ENCODE measurements around the gene SUFU. TPM values are rescaled to one million over a fixed set of nuclear protein-coding genes. Genes with fewer than 3 reads are reported as not detected.

SUFU gene
- total RNA-seq, 2 experiments from 2014 or later, result 9.8 to 12.9 TPM

- Mint-ChIP-seq H3K4me1 (no peaks in the 10 kb centered on the region), H3K36me3 (peaks cover 11% of the 10 kb centered on the region), H3K27me3 (no peaks in the 10 kb centered on the region), H3K9me3 (ENCODE audit: low read depth) (no peaks in the 10 kb centered on the region), H3K4me3 (no peak overlapping the region), H3K27ac (no peak overlapping the region)
- CTCF ChIA-PET, result interaction anchor here (1.6 kb wide), 1 partner anchor 30 kb away, joined by 4 read pairs; no protein-coding TSS in a partner anchor
- ATAC-seq (no peak), DNase-seq (no peak)
Measured at GRCh38 chr10:102553771-102554170, 50.0 kb downstream of the SUFU start.

DNA sequence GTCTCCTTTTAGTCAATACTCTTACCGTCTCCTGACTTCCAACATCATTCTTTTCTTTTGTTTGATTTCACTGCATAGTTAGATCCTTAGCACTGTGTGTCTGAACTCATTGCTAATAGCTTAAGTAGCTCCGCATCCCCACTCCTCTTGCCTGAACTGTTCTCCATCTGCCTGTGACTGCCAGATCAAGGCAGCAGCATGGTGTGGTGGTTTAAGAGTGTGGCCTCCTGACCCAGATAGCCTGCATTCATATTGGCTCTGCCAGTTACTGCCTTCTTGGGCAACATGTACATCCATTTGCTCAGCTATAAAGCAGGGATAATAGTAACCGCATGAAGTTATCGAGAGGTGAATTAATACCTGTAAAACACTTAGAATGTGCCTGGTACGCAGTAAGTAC is 50.8 kb downstream of the SUFU start:
- ATAC-seq (no peak), DNase-seq (no peak)
- Mint-ChIP-seq H3K9me3 (ENCODE audit: low read depth) (no peaks in the 10 kb centered on the region), H3K27ac (no peak overlapping the region), H3K4me1 (no peaks in the 10 kb centered on the region), H3K27me3 (no peaks in the 10 kb centered on the region), H3K4me3 (no peak overlapping the region), H3K36me3 (peaks cover 11% of the 10 kb centered on the region)
- CTCF ChIA-PET, result interaction anchor here (1.6 kb wide), 1 partner anchor 29 kb away, joined by 4 read pairs; no protein-coding TSS in a partner anchor

DNA sequence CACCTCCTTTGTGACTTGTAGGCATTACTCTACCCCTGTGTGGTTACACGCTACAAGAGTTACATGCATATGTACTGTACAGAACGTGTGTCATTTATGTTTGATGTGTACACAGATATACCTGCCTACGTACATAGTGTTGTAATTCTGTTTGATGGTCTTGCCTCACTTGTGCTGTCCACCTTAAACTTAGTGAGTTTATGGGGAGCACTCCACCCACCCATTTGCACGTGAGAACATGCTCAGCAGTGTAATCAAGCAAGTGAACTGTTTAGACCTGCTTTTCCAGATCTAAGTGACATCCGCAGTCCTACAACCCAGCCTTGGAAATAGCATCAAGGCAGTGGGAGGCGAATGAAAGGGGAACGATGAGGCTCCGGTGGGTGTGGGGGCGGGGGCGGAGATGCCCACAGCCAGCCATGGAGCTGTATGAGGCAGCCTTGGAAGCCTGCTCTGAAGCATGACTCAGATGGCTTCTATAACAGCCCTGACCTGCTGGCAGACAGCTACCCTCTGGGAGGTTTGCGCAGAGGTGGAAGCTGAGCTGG is 52.1 kb downstream of the SUFU start:
- ATAC-seq (no peak), DNase-seq (no peak)
- H3K9me3 Mint-ChIP-seq (ENCODE audit: low read depth), result no peaks in the 10 kb centered on the region
- CTCF ChIA-PET, result interaction anchor here (0.9 kb wide), 1 partner anchor 28 kb away, joined by 3 read pairs; no protein-coding TSS in a partner anchor
- H3K27me3 Mint-ChIP-seq, result no peaks in the 10 kb centered on the region
- H3K36me3 Mint-ChIP-seq, result peaks cover 13% of the 10 kb centered on the region
- H3K4me1 Mint-ChIP-seq, result no peaks in the 10 kb centered on the region
- H3K4me3 Mint-ChIP-seq, result no peak overlapping the region
- no peak overlapping the region for H3K27ac Mint-ChIP-seq

DNA sequence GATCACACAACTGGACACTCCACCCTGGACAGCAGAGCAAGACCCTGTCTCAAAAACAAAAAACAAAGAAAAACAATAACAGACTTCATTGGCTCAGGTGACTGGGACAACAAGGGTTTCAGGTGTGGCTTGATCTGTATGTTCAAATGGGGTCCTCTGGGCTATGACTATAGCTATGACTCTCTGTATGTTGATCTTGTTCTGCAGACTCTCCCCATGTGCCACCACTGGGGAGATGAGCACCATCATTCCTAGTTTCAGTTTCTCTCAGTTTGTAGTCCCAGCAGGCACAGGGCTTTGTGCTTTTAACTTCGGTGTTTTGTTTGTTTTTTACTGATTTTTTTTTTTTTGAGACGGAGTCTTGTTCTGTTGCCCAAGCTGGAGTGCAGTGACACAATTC is 53.8 kb downstream of the SUFU start:
- no peak overlapping the region for H3K4me3 Mint-ChIP-seq
- H3K9me3 Mint-ChIP-seq (ENCODE audit: low read depth), result no peaks in the 10 kb centered on the region
- H3K4me1 Mint-ChIP-seq, result no peaks in the 10 kb centered on the region
- peaks cover 5% of the 10 kb centered on the region for H3K36me3 Mint-ChIP-seq
- H3K27me3 Mint-ChIP-seq, result no peaks in the 10 kb centered on the region
- ATAC-seq, result no peak
- no peak overlapping the region for H3K27ac Mint-ChIP-seq
- CTCF ChIA-PET, result interaction anchor here (1.6 kb wide), 1 partner anchor 40 kb away, joined by 4 read pairs; no protein-coding TSS in a partner anchor
- DNase-seq, result no peak

DNA sequence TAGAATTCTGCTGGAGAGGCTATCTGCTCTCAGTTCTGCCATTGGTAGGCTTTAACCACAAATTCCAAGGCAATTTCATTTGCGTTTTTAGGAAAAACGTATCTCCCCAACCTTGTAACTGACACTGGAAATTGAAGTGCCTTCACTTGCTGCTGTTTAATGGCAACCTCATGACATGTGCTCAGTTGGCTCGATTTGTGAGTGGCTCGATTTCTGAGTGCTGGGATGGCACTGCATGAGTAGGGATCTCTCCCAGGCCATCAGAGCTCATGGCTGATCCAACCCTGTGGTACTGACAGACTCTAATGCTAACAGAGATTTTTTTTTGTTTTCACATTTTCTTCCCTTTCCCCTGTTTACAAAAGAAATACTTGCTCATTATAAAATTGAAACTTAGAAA is 56.0 kb downstream of the SUFU start:
- no peaks in the 10 kb centered on the region for H3K9me3 Mint-ChIP-seq (ENCODE audit: low read depth)
- CTCF ChIA-PET, result no interaction called here
- DNase-seq, result no peak
- peaks cover 6% of the 10 kb centered on the region for H3K4me1 Mint-ChIP-seq
- no peak overlapping the region for H3K4me3 Mint-ChIP-seq
- no peak overlapping the region for H3K27ac Mint-ChIP-seq
- peaks cover 4% of the 10 kb centered on the region for H3K36me3 Mint-ChIP-seq
- no peaks in the 10 kb centered on the region for H3K27me3 Mint-ChIP-seq
- ATAC-seq, result no peak

DNA sequence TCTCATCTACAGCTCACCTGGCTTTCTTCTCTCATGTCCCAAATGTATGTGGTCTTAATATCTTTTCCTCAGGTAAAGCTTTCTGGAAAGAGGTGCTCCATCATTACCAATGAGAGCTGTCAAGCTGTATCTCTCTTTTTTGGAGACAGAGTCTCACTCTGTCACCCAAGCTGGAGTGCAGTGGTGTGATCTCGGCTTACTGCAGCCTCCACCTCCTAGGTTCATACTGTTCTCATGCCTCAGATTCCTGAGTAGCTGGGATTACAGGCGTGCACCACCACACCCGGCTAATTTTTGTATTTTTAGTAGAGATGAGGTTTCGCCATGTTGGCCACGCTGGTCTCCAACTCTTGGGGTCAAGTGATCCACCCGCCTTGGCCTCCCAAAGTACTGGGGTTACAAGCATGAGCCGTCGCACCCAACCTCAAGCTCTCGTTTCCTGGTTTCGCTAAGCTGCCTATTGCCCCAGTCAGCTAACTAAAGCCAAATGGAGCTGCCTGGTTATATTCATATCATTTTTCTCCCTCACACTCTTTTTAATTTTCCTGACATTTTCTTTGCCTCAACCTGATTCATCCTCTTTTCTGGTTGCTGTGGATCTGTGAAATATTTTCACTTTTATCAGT is 60.5 kb downstream of the SUFU start:
- Mint-ChIP-seq H3K4me1 (peaks cover 6% of the 10 kb centered on the region), H3K36me3 (peaks cover 4% of the 10 kb centered on the region), H3K27ac (no peak overlapping the region), H3K4me3 (no peak overlapping the region), H3K9me3 (ENCODE audit: low read depth) (no peaks in the 10 kb centered on the region), H3K27me3 (no peaks in the 10 kb centered on the region)
- ATAC-seq, result no peak
- DNase-seq, result no peak
- CTCF ChIA-PET, result interaction anchor here (0.6 kb wide), 1 partner anchor 15 kb away, joined by 4 read pairs; no protein-coding TSS in a partner anchor

GRCh38 chr10:102565793-102566192 is 62.0 kb downstream of the SUFU start:
- H3K9me3 Mint-ChIP-seq (ENCODE audit: low read depth), result no peaks in the 10 kb centered on the region
- CTCF ChIA-PET, result no interaction called here
- DNase-seq, result no peak

GRCh38 chr10:102578782-102579181 is 75.0 kb downstream of the SUFU start:
- Mint-ChIP-seq H3K4me1 (peaks cover 3% of the 10 kb centered on the region), H3K27me3 (no peaks in the 10 kb centered on the region), H3K27ac (no peak overlapping the region), H3K4me3 (no peak overlapping the region), H3K9me3 (ENCODE audit: low read depth) (no peaks in the 10 kb centered on the region), H3K36me3 (no peaks in the 10 kb centered on the region)
- ATAC-seq, result no peak
- DNase-seq, result no peak
- CTCF ChIA-PET, result interaction anchor here (0.9 to 6.8 kb wide), 2 partner anchors 14 to 74 kb away, joined by 4 to 138 read pairs; partner anchors contain the start of genes ACTR1A and SUFU

More at GRCh38 chr10:102565793-102566192, 62.0 kb downstream of the SUFU start:
- no peak overlapping the region for H3K4me3 Mint-ChIP-seq
- ATAC-seq, result no peak
- peaks cover 6% of the 10 kb centered on the region for H3K4me1 Mint-ChIP-seq
- no peaks in the 10 kb centered on the region for H3K27me3 Mint-ChIP-seq
- peaks cover 2% of the 10 kb centered on the region for H3K36me3 Mint-ChIP-seq
- no peak overlapping the region for H3K27ac Mint-ChIP-seq

DNA sequence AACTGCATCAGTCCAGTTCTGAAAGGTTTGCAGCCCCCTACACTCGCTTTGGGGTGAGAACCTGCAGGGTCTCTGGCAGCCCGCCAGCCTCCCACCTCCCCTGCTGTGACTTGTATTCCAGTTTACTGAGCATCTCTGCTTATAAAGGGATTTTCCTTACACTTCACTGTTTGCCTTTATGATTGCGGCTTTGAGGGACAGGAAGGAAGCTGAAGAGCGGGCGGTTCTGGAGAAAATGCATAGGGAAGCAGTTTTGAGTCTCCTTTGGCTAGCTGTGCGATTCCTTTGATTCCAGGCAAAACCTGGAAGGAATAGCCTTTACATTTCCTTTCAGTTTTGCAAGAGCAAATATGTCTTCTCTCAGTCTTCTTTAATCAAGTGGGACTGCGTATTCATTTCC is 75.6 kb downstream of the SUFU start:
- CTCF ChIA-PET, result interaction anchor here (0.9 to 6.8 kb wide), 4 partner anchors 15 to 186 kb away, joined by 3 to 138 read pairs (median 4); partner anchors contain the start of genes ACTR1A and SUFU
- no peak overlapping the region for H3K27ac Mint-ChIP-seq
- H3K9me3 Mint-ChIP-seq (ENCODE audit: low read depth), result no peaks in the 10 kb centered on the region
- H3K36me3 Mint-ChIP-seq, result no peaks in the 10 kb centered on the region
- H3K4me1 Mint-ChIP-seq, result peaks cover 5% of the 10 kb centered on the region
- DNase-seq, result no peak
- no peak for ATAC-seq
- H3K27me3 Mint-ChIP-seq, result no peaks in the 10 kb centered on the region
- H3K4me3 Mint-ChIP-seq, result no peak overlapping the region

GRCh38 chr10:102580230-102580629 is 76.5 kb downstream of the SUFU start:
- no peak for ATAC-seq
- H3K36me3 Mint-ChIP-seq, result no peaks in the 10 kb centered on the region
- H3K4me3 Mint-ChIP-seq, result no peak overlapping the region
- CTCF ChIA-PET, result interaction anchor here (0.7 to 6.8 kb wide), 5 partner anchors 38 to 356 kb away, joined by 3 to 138 read pairs (median 4); partner anchors contain the start of genes ACTR1A and SUFU
- H3K27ac Mint-ChIP-seq, result no peak overlapping the region
- H3K4me1 Mint-ChIP-seq, result peaks cover 5% of the 10 kb centered on the region
- DNase-seq, result no peak
- H3K9me3 Mint-ChIP-seq (ENCODE audit: low read depth), result no peaks in the 10 kb centered on the region
- no peaks in the 10 kb centered on the region for H3K27me3 Mint-ChIP-seq

DNA sequence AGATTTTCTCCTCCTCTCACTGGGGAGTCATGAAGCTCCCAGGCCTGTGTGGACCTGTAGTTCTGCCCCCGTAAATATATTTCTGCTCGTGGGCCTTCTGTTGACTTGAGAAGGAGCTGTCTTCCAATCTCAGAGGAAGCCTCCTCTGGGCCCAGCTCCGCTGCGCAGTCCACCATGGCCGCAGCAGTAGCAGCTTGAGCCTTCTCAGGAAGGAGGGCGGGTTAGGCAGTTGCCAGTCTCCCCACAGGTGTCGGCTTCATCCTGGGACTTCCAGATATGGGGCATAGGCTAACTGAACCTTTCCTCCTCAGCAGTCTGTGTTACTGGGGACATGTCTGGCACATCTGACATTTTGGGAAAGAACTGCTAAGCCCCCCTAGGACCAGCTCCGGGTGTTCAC is 77.6 kb downstream of the SUFU start:
- no peak for DNase-seq
- no peak overlapping the region for H3K27ac Mint-ChIP-seq

GRCh38 chr10:102581981-102582580 is 78.3 kb downstream of the SUFU start:
- H3K27me3 Mint-ChIP-seq, result no peaks in the 10 kb centered on the region
- H3K4me3 Mint-ChIP-seq, result no peak overlapping the region
- H3K4me1 Mint-ChIP-seq, result peaks cover 5% of the 10 kb centered on the region
- ATAC-seq, result no peak
- no peaks in the 10 kb centered on the region for H3K9me3 Mint-ChIP-seq (ENCODE audit: low read depth)
- CTCF ChIA-PET, result interaction anchor here (0.6 to 6.8 kb wide), 8 partner anchors 11 to 744 kb away, joined by 3 to 138 read pairs (median 11); partner anchors contain the start of genes ACTR1A and SUFU
- H3K36me3 Mint-ChIP-seq, result no peaks in the 10 kb centered on the region
- no peak for DNase-seq
- no peak overlapping the region for H3K27ac Mint-ChIP-seq

More for the DNA sequence above, 77.6 kb downstream of the SUFU start:
- H3K4me3 Mint-ChIP-seq, result no peak overlapping the region
- H3K9me3 Mint-ChIP-seq (ENCODE audit: low read depth), result no peaks in the 10 kb centered on the region
- H3K27me3 Mint-ChIP-seq, result no peaks in the 10 kb centered on the region
- ATAC-seq, result no peak
- CTCF ChIA-PET, result interaction anchor here (0.9 to 6.8 kb wide), 4 partner anchors 76 to 412 kb away, joined by 3 to 138 read pairs (median 30); partner anchors contain the start of genes ACTR1A and SUFU
- H3K36me3 Mint-ChIP-seq, result no peaks in the 10 kb centered on the region
- peaks cover 5% of the 10 kb centered on the region for H3K4me1 Mint-ChIP-seq
